ENCODE results near the gene C18orf54. TPM values are rescaled to one million over a fixed set of nuclear protein-coding genes. Genes with fewer than 3 reads are reported as not detected.

Gene C18orf54
- total RNA-seq (2012; rRNA removed) (3.0 and 5.6 TPM in 2 replicates), polyA plus RNA-seq (2012; rRNA removed) (1.2 and 2.2 TPM in 2 replicates), Bru-seq, nascent RNA (percentile 41 among the genes with signal in this experiment), BruChase-seq, experiment 1, labeled RNA remaining after a 6-hour chase (percentile 49 among the genes with signal in this experiment), BruChase-seq, experiment 2, labeled RNA remaining after a 2-hour chase (percentile 52 among the genes with signal in this experiment)
- 0.09 and 0.29 TPM in 2 replicates for polyA plus RNA-seq (2012; cell fraction: cytosol; rRNA removed)
- 0.17 and 1.6 TPM in 2 replicates for polyA plus RNA-seq (2012; cell fraction: nucleus; rRNA removed; ENCODE audit: low replicate concordance)
- long read RNA-seq, full-length matches to known transcripts: 5 of 5 reads
- long read RNA-seq, partial matches to known transcripts: 0 of 5 reads
- long read RNA-seq, other reads (novel, unspliced or antisense): 0 of 5 reads

- H2AK5ac ChIP-seq (ENCODE audit: low read depth, low read length): no peak within 1 kb of the TSS; the same call in 1 of the 2 replicates
- H4K20me1 ChIP-seq (ENCODE audit: insufficient read depth, low read length): no peaks in the 10 kb centered on the region
- in situ Hi-C loops (cut with MboI; ENCODE audit: low sequenced_read_pairs) (no loop called here), intact Hi-C loops (cut with micrococcal nuclease) (loop anchor here (5.0 to 10.0 kb wide), 2 partner anchors 136 to 487 kb away; partner anchors contain the start of gene MBD2), dilution Hi-C loops (cut with HindIII; ENCODE audit: low sequenced_read_pairs, unreplicated experiment) (no loop called here)
- no peaks in the 10 kb centered on the region for H3K9me3 ChIP-seq (ENCODE audit: control insufficient read depth, insufficient read depth, low read length)
- ChIA-PET POLR2A (ENCODE audit: unreplicated experiment) (interaction anchor here (0.8 kb wide), 1 partner anchor 560 kb away, joined by 4 read pairs; no protein-coding TSS in a partner anchor), CTCF (interaction anchor here (1.0 to 1.2 kb wide), 2 partner anchors 30 to 35 kb away, joined by 3 to 4 read pairs; no protein-coding TSS in a partner anchor)
- peak within 1 kb of the TSS; percentile 62 for H2BK15ac ChIP-seq (ENCODE audit: low read depth, low read length)
- peak within 1 kb of the TSS; percentile 87 for H3K14ac ChIP-seq (replicated peaks; ENCODE audit: low read depth, low read length)
- H3K4me1 ChIP-seq (ENCODE audit: control insufficient read depth, insufficient read depth, low read length): no peaks in the 10 kb centered on the region
- H4K91ac ChIP-seq (ENCODE audit: insufficient read depth, low read depth, low read length): peak within 1 kb of the TSS; percentile 78
- 0% methylated on average over 8 of the region's 62 CpGs; no CpG with 5 or more reads in 1 of the 2 experiments for WGBS, 2 experiments (ENCODE audit: extremely low coverage in 2 of 2, insufficient read length in 1 of 2)
- peak within 1 kb of the TSS; percentile 68 for H3K4me3 ChIP-seq (ENCODE audit: insufficient read depth, low read depth, low read length)
- ATAC-seq (ENCODE audit: low read depth) (peak; percentile 94), DNase-seq (peak; percentile 85)
- H3K18ac ChIP-seq (ENCODE audit: low read depth, low read length): peak within 1 kb of the TSS; percentile 28; the same call in 1 of the 2 replicates
- H2AFZ ChIP-seq (replicated peaks; ENCODE audit: low read length, poor library complexity): peak within 1 kb of the TSS; percentile 100
- peak within 1 kb of the TSS; percentile 61 for H3K56ac ChIP-seq (ENCODE audit: extremely low read depth, insufficient read depth, low read length)
- peak within 1 kb of the TSS; percentile 94 for H2BK120ac ChIP-seq (ENCODE audit: low read depth, low read length)
- peak within 1 kb of the TSS; percentile 90 to 91 for H4K8ac ChIP-seq (ENCODE audit: low read depth in 2 of 2, low read length in 2 of 2)
- no TSS peak for BruUV-seq (replicated peaks)
- H3K23ac ChIP-seq (ENCODE audit: low read depth, low read length): peak within 1 kb of the TSS; percentile 84
- peak within 1 kb of the TSS; percentile 97 for H3K4me2 ChIP-seq (ENCODE audit: low read depth, low read length)
- peak within 1 kb of the TSS; percentile 47 for H4K5ac ChIP-seq (ENCODE audit: low read depth, low read length)
- H3K79me1 ChIP-seq (ENCODE audit: low read depth in 1 of 2, low read length in 2 of 2): peaks cover 3 to 6% of the 10 kb centered on the region in 2 experiments; a peak in 1 of 4 replicates
- H3K9ac ChIP-seq (ENCODE audit: low read depth, low read length): peak within 1 kb of the TSS; percentile 81
- H3K4ac ChIP-seq (ENCODE audit: low read depth, low read length): peak within 1 kb of the TSS; percentile 88
- H3K36me3 ChIP-seq (ENCODE audit: control insufficient read depth, insufficient read depth, low read length): no peaks in the 10 kb centered on the region
- H3K27ac ChIP-seq (ENCODE audit: insufficient read depth, low read length): peak within 1 kb of the TSS; percentile 79
- H2BK20ac ChIP-seq (ENCODE audit: low read depth, low read length): peak within 1 kb of the TSS; percentile 62; the same call in 1 of the 2 replicates
- H2BK5ac ChIP-seq (ENCODE audit: low read depth, low read length, poor library complexity, severe bottlenecking): peak within 1 kb of the TSS; percentile 60
- no peaks in the 10 kb centered on the region for H3K27me3 ChIP-seq (ENCODE audit: control insufficient read depth, insufficient read depth, low read length)
- H2AK9ac ChIP-seq (replicated peaks; ENCODE audit: low read depth, low read length, poor library complexity): peak within 1 kb of the TSS; percentile 86
- H3K9me1 ChIP-seq (ENCODE audit: insufficient read depth, low read length): no peaks in the 10 kb centered on the region
- TF ChIP-seq RFX5 (IDR thresholded peaks at IDR 0.05; ENCODE audit: low read depth, low read length) (no peak), RAD21 (IDR thresholded peaks at IDR 0.05; ENCODE audit: low read length) (peak; percentile 10; the same call in 1 of the 2 replicates), ELK1 (IDR thresholded peaks at IDR 0.05; ENCODE audit: borderline replicate concordance, low read depth, low read length) (no peak), RCOR1 (IDR thresholded peaks at IDR 0.05; ENCODE audit: insufficient replicate concordance, low read length) (no peak), MAFK (IDR thresholded peaks at IDR 0.05; ENCODE audit: low read depth, low read length) (no peak), SMC3 (IDR thresholded peaks at IDR 0.05; ENCODE audit: low read depth, low read length) (no peak), POLR2A (IDR thresholded peaks at IDR 0.05; ENCODE audit: low read depth, low read length) (peak; percentile 32; the same call in 1 of the 2 replicates), FOS (IDR thresholded peaks at IDR 0.05; ENCODE audit: low read depth, low read length) (no peak), CEBPB (IDR thresholded peaks at IDR 0.05; ENCODE audit: low read depth, low read length) (no peak), CHD1 (IDR thresholded peaks at IDR 0.05; ENCODE audit: low read depth, low read length) (no peak), MXI1 (IDR thresholded peaks at IDR 0.05; ENCODE audit: borderline replicate concordance, low read depth, low read length) (peak; percentile 67; the same call in 1 of the 2 replicates), NFE2L2 (IDR thresholded peaks at IDR 0.05; ENCODE audit: low read depth, low read length) (no peak), MAZ (IDR thresholded peaks at IDR 0.05; ENCODE audit: borderline replicate concordance, low read depth, low read length) (peak; percentile 71; the same call in 1 of the 2 replicates)
- TF ChIP-seq, protein P1, sequence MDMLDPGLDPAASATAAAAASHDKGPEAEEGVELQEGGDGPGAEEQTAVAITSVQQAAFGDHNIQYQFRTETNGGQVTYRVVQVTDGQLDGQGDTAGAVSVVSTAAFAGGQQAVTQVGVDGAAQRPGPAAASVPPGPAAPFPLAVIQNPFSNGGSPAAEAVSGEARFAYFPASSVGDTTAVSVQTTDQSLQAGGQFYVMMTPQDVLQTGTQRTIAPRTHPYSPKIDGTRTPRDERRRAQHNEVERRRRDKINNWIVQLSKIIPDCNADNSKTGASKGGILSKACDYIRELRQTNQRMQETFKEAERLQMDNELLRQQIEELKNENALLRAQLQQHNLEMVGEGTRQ (IDR thresholded peaks at IDR 0.05; ENCODE audit: low read depth, low read length): no peak
Measured at GRCh38 chr18:54357660-54358494, at the start of gene C18orf54, which contains the start of gene STARD6. C18orf54 (plus strand) TSS chr18:54357906; CDS start chr18:54360573, 2,667 bp downstream. STARD6 (minus strand) TSS chr18:54357858; CDS start chr18:54354573, 3,285 bp downstream.
